Breast epithelium (tissue), 3 donors: ENCODE results near the gene HLA-DMB.

Experiments
- POLR2A ChIP-seq: fragments of 450-650 bp; IDR thresholded peaks from one replicate; pipeline ENCODE4 v1.6.1; 2016; ENCODE audit warnings: antibody characterized with exemption, mild to moderate bottlenecking, moderate library complexity
- POLR2AphosphoS5 ChIP-seq, 3 donors: sonication (generic); formaldehyde crosslinking; IDR thresholded peaks; one replicate each; pipeline ENCODE4 v1.6.1; 2017; ENCODE audit warnings: antibody characterized with exemption in 3 of 3
- TF ChIP-seq, protein P1 (sequence below), 3 donors: fragments of 450-650 bp; IDR thresholded peaks; one replicate each; pipeline ENCODE4 v1.5.1; 2016 to 2017; ENCODE audit warnings: antibody characterized with exemption in 3 of 3, mild to moderate bottlenecking in 3 of 3, moderate library complexity in 3 of 3

DNA sequence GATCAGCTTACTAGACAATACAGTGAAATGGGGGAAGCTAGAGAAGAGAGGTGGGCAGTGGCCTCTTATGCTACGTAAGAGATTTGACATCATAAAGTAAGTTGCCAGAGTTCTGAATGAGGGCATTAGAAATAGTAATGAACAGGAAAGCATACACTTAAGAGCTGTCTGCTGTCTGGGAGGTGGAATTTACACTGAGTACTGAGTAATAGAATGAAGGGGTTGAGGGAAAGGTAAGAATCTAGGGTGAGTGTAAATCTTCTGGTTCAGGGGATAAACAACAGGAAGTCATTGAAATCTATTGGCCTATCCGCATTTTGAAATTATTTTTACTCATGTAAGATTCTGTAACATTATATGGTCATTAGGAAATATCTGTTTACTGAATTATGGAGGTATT lies 35.8 kb downstream of the HLA-DMB start:
- TF ChIP-seq, protein P1, sequence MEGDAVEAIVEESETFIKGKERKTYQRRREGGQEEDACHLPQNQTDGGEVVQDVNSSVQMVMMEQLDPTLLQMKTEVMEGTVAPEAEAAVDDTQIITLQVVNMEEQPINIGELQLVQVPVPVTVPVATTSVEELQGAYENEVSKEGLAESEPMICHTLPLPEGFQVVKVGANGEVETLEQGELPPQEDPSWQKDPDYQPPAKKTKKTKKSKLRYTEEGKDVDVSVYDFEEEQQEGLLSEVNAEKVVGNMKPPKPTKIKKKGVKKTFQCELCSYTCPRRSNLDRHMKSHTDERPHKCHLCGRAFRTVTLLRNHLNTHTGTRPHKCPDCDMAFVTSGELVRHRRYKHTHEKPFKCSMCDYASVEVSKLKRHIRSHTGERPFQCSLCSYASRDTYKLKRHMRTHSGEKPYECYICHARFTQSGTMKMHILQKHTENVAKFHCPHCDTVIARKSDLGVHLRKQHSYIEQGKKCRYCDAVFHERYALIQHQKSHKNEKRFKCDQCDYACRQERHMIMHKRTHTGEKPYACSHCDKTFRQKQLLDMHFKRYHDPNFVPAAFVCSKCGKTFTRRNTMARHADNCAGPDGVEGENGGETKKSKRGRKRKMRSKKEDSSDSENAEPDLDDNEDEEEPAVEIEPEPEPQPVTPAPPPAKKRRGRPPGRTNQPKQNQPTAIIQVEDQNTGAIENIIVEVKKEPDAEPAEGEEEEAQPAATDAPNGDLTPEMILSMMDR (IDR thresholded peaks at IDR 0.05): no peak
- TF ChIP-seq POLR2AphosphoS5 (IDR thresholded peaks at IDR 0.05): no peak
- no peak for TF ChIP-seq POLR2A
